EH (cell line): Measurements from ENCODE around the gene DPYSL5.

Experiments
- DNase-seq: peaks from one replicate; pipeline ENCODE4 v3.0.0-alpha.2; 2015; ENCODE audit warnings: low read depth

Gene DPYSL5

GRCh38 chr2:26994983-26995382 lies 147.1 kb downstream of the DPYSL5 start:
- no peak for DNase-seq

DNA sequence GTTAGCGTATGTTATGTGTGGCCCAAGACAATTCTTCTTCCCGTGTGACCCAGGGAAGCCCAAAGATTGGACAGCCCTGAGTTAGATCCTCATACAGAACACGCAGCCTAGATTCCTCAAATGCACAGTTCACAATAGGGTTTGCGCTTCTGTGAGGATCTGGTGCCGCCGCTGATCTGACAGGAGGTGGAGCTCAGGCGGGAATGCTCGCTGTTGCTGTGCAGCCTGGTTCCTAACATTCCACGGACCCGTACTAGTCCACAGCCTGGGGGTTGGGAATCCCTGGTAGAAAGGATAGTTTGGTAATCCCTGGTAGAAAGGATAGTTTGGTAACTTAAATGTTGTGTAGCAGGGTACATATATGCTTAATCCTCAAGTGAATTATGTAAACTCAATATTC lies 149.5 kb downstream of the DPYSL5 start:
- DNase-seq, result no peak

- DNase-seq, result no peak
Measured at GRCh38 chr2:26998323-26998722, 150.4 kb downstream of the DPYSL5 start.
